K562 (cell line): ENCODE data around the gene TUBB1. TPM values are rescaled to one million over a fixed set of nuclear protein-coding genes. Genes with fewer than 3 reads are reported as not detected.
A peak's percentile ranks its signal among the peaks of the same experiment; 100 is the strongest.

ENCODE experiments used
- ELF1 ChIP-seq: fragments of 200-800 bp; sonication (Bioruptor generic); IDR thresholded peaks from 2 replicates; pipeline ENCODE4 v1.6.1; 2016; ENCODE audit warnings: missing genetic modification characterization, missing compliant biosample characterization
- EP400 ChIP-seq: fragments of 450-650 bp; IDR thresholded peaks from 2 replicates; pipeline ENCODE4 v1.6.1; 2017; ENCODE audit warnings: antibody characterized with exemption, mild to moderate bottlenecking, moderate library complexity
- MYC ChIP-seq, 2 experiments: fragments of 250-450 bp in 1 of 2; sonication (Bioruptor Pico) in 1 of 2; IDR thresholded peaks; 2 replicates each; pipeline versions ENCODE4 v1.5.1 to v1.6.1; 2012 to 2021; ENCODE audit warnings: low read depth in 2 of 2, borderline replicate concordance in 1 of 2, improper control_type of control experiment in 1 of 2, low read length in 1 of 2, mild to moderate bottlenecking in 1 of 2, moderate library complexity in 1 of 2
- NR1H2 ChIP-seq: sonication (generic); formaldehyde crosslinking; IDR thresholded peaks from 2 replicates; pipeline ENCODE4 v1.4.0; 2020; ENCODE audit warnings: mild to moderate bottlenecking, missing genetic modification reagents
- PCBP2 ChIP-seq: fragments of 200-400 bp; formaldehyde crosslinking; IDR thresholded peaks from 2 replicates; pipeline ENCODE4 v1.6.1; 2018; ENCODE audit warnings: low read length, low read depth, mild to moderate bottlenecking, moderate library complexity; ENCODE audit not compliant: poor library complexity, severe bottlenecking
- PHF8 ChIP-seq: fragments of 200-600 bp; sonication (generic); IDR thresholded peaks from 2 replicates; pipeline ENCODE4 v1.6.1; 2012; ENCODE audit warnings: mixed run types, mild to moderate bottlenecking, inconsistent platforms, low read length, moderate library complexity, borderline replicate concordance
- RAD21 ChIP-seq, 2 experiments: fragments of 250-450 bp in 1 of 2; fragments of 450-650 bp in 1 of 2; sonication (Bioruptor Pico) in 1 of 2; formaldehyde crosslinking in 1 of 2; IDR thresholded peaks in 1 of 2; conservative IDR thresholded peaks in 1 of 2; 2 replicates each; pipeline versions ENCODE4 v1.4.0 to v1.8.0; 2020 to 2022; ENCODE audit warnings: mild to moderate bottlenecking in 2 of 2, moderate library complexity in 1 of 2
- ZBTB1 ChIP-seq: sonication (generic); formaldehyde crosslinking; IDR thresholded peaks from 2 replicates; pipeline ENCODE4 v1.8.1; 2023; ENCODE audit warnings: missing genetic modification reagents, low read depth, mild to moderate bottlenecking, borderline replicate concordance
- ZBTB7A ChIP-seq: IDR thresholded peaks from 2 replicates; pipeline ENCODE4 v1.6.1; 2011; ENCODE audit warnings: low read depth, mild to moderate bottlenecking, low read length, moderate library complexity, borderline replicate concordance; ENCODE audit not compliant: control insufficient read depth
- ZC3H11A ChIP-seq: IDR thresholded peaks from 2 replicates; pipeline ENCODE4 v1.6.1; 2012; ENCODE audit warnings: low read depth, low read length, improper control_type of control experiment
- ZNF140 ChIP-seq: fragments of 250-450 bp; sonication (Bioruptor Pico); IDR thresholded peaks from 2 replicates; pipeline ENCODE4 v1.8.0; 2021; ENCODE audit warnings: moderate library complexity, mild to moderate bottlenecking, inconsistent platforms
- ZNF174 ChIP-seq: fragments of 250-450 bp; sonication (Bioruptor Pico); IDR thresholded peaks from 2 replicates; pipeline ENCODE4 v1.4.0; 2020; ENCODE audit warnings: mild to moderate bottlenecking
- ZNF785 ChIP-seq: fragments of 250-450 bp; sonication (Bioruptor Pico); IDR thresholded peaks from 2 replicates; pipeline ENCODE4 v1.4.0; 2020; ENCODE audit warnings: mild to moderate bottlenecking
- polyA plus RNA-seq, 8 experiments: library from polyadenylated mRNA; depleted of rRNA in 4 of 8; stranded (reverse) in 5 of 8; unstranded in 3 of 8; fragments of >200 nt; fragmentation: Nextera tagmentation in 2 of 8; fragmentation: Illumina TruSeq in 1 of 8; extraction: Ambion mirVana in 2 of 8; extraction: Trizol in 1 of 8; gene quantifications; 2 replicates each; pipeline versions ENCODE4 v1.2.1 to v1.2.3, GENCODE V29; 2011 to 2014; ENCODE audit warnings: inconsistent platforms in 1 of 8, missing spikeins in 1 of 8
- total RNA-seq, 7 experiments: library from RNA; depleted of rRNA in 6 of 7; stranded (reverse); fragments of >200 nt in 6 of 7; fragmentation: Illumina TruSeq in 2 of 7; extraction: Trizol in 2 of 7; gene quantifications; 2 replicates each; pipeline versions ENCODE4 v1.2.1 to v1.2.3, GENCODE V29; 2011 to 2021; ENCODE audit warnings: low replicate concordance in 1 of 7
- TF ChIP-seq, protein P1 (sequence below): sonication (generic); formaldehyde crosslinking; IDR thresholded peaks from 2 replicates; pipeline ENCODE4 v1.8.1; 2023; ENCODE audit warnings: mild to moderate bottlenecking, missing genetic modification reagents
- TF ChIP-seq, protein P2 (sequence below), 2 experiments: fragments of 450-650 bp in 1 of 2; IDR thresholded peaks; 2 replicates each; pipeline ENCODE4 v1.6.1; 2011 to 2017; ENCODE audit warnings: low read depth in 2 of 2, antibody characterized with exemption in 1 of 2, borderline replicate concordance in 1 of 2, low read length in 1 of 2, mild to moderate bottlenecking in 1 of 2, mixed read lengths in 1 of 2; ENCODE audit not compliant: control insufficient read depth in 1 of 2
- TF ChIP-seq, protein P3 (sequence below): sonication (generic); formaldehyde crosslinking; IDR thresholded peaks from 2 replicates; pipeline ENCODE4 v1.8.0; 2022; ENCODE audit warnings: mild to moderate bottlenecking, missing genetic modification reagents
- TF ChIP-seq, protein P4 (sequence below): sonication (generic); formaldehyde crosslinking; IDR thresholded peaks from 2 replicates; pipeline ENCODE4 v1.8.0; 2022; ENCODE audit warnings: missing genetic modification reagents, mild to moderate bottlenecking, borderline replicate concordance

Gene TUBB1
- total and polyA plus RNA-seq, 9 of the 15 experiments (the other 6 are each of a cell fraction or from before 2014, with no cell fraction given) = 1.5 to 3.9 (median 2.4) TPM

DNA sequence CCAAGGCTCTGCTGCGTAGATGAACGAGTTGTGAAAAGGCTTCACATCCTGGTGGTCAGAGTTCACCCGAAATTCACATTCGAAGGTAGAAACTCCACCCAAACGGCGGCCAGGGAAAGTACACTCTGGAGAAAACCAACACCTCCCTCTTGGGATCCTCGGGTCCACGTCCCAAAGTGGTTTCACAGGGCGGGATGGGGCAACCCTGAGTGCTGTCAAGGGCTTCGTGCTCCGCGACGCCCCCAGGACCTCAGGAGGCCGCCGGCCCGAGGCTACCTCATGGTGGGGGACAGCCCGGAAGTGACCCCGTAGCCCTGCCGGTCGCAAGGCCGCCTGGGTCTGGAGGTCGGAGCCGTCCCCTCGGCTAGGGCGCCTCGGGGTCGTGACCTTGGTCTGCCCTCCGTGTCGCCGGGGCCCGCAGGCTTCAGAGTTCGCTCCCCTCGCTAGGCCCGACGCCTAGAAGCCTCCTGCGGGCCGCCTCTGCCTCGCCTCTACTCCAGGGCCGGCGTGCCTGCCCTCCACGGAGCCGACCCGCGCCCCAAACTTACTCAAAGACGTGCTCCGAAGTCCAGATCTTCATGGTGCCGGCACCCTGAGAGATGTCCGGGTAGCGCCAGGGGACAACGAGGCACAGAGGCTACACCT is 23.0 kb downstream of the TUBB1 start, which contains the start of gene PRELID3B (continued):
- TF ChIP-seq ZBTB1 (CRISPR knock-in tag) (no peak), EP400 (peak; percentile 86; the same call in 1 of the 2 replicates), PCBP2 (no peak), RAD21 (CRISPR knock-in tag; conservative IDR thresholded peaks at IDR 0.05 in 1 of 2, IDR thresholded peaks at IDR 0.05 in 1 of 2) (peak in 1 of 2 experiments; percentile 22; a peak in 1 of 4 replicates), NR1H2 (CRISPR knock-in tag) (0 out of 2 replicates have a peak, but pooled peaks have one; percentile 65), ZNF140 (CRISPR knock-in tag) (no peak), ZNF174 (CRISPR knock-in tag) (no peak), ELF1 (peak; percentile 78), PHF8 (peak; percentile 80), ZC3H11A (no peak), ZNF785 (no peak), MYC (IDR thresholded peaks at IDR 0.05; ENCODE audit: low read depth, low read length) (peak; percentile 61; the same call in 1 of the 2 replicates), MYC (CRISPR knock-in tag; IDR thresholded peaks at IDR 0.05; ENCODE audit: borderline replicate concordance, low read depth) (peak; percentile 91), ZBTB7A (peak; percentile 74)
- TF ChIP-seq, protein P1, sequence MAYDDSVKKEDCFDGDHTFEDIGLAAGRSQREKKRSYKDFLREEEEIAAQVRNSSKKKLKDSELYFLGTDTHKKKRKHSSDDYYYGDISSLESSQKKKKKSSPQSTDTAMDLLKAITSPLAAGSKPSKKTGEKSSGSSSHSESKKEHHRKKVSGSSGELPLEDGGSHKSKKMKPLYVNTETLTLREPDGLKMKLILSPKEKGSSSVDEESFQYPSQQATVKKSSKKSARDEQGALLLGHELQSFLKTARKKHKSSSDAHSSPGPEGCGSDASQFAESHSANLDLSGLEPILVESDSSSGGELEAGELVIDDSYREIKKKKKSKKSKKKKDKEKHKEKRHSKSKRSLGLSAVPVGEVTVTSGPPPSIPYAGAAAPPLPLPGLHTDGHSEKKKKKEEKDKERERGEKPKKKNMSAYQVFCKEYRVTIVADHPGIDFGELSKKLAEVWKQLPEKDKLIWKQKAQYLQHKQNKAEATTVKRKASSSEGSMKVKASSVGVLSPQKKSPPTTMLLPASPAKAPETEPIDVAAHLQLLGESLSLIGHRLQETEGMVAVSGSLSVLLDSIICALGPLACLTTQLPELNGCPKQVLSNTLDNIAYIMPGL (CRISPR knock-in tag) = peak; percentile 51; the same call in 1 of the 2 replicates
- TF ChIP-seq, protein P2, sequence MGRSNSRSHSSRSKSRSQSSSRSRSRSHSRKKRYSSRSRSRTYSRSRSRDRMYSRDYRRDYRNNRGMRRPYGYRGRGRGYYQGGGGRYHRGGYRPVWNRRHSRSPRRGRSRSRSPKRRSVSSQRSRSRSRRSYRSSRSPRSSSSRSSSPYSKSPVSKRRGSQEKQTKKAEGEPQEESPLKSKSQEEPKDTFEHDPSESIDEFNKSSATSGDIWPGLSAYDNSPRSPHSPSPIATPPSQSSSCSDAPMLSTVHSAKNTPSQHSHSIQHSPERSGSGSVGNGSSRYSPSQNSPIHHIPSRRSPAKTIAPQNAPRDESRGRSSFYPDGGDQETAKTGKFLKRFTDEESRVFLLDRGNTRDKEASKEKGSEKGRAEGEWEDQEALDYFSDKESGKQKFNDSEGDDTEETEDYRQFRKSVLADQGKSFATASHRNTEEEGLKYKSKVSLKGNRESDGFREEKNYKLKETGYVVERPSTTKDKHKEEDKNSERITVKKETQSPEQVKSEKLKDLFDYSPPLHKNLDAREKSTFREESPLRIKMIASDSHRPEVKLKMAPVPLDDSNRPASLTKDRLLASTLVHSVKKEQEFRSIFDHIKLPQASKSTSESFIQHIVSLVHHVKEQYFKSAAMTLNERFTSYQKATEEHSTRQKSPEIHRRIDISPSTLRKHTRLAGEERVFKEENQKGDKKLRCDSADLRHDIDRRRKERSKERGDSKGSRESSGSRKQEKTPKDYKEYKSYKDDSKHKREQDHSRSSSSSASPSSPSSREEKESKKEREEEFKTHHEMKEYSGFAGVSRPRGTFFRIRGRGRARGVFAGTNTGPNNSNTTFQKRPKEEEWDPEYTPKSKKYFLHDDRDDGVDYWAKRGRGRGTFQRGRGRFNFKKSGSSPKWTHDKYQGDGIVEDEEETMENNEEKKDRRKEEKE (IDR thresholded peaks at IDR 0.05; ENCODE audit: borderline replicate concordance in 1 of 2, control insufficient read depth in 1 of 2, low read depth in 2 of 2, low read length in 1 of 2) = no peak
- TF ChIP-seq, protein P3, sequence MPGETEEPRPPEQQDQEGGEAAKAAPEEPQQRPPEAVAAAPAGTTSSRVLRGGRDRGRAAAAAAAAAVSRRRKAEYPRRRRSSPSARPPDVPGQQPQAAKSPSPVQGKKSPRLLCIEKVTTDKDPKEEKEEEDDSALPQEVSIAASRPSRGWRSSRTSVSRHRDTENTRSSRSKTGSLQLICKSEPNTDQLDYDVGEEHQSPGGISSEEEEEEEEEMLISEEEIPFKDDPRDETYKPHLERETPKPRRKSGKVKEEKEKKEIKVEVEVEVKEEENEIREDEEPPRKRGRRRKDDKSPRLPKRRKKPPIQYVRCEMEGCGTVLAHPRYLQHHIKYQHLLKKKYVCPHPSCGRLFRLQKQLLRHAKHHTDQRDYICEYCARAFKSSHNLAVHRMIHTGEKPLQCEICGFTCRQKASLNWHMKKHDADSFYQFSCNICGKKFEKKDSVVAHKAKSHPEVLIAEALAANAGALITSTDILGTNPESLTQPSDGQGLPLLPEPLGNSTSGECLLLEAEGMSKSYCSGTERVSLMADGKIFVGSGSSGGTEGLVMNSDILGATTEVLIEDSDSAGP (CRISPR knock-in tag) = no peak
- TF ChIP-seq, protein P4, sequence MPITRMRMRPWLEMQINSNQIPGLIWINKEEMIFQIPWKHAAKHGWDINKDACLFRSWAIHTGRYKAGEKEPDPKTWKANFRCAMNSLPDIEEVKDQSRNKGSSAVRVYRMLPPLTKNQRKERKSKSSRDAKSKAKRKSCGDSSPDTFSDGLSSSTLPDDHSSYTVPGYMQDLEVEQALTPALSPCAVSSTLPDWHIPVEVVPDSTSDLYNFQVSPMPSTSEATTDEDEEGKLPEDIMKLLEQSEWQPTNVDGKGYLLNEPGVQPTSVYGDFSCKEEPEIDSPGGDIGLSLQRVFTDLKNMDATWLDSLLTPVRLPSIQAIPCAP (CRISPR knock-in tag) = peak; percentile 76; the same call in 1 of the 2 replicates
